Prostate gland (tissue), 2 donors: Measurements from ENCODE around the gene CENPP. TPM values are rescaled to one million over a fixed set of nuclear protein-coding genes. Genes with fewer than 3 reads are reported as not detected.

Experiments used
- DNase-seq: peaks from one replicate; pipeline ENCODE4 v3.0.0-alpha.2; 2019; ENCODE audit warnings: low spot score
- H3K27ac ChIP-seq, 2 donors: fragments of 200-600 bp; sonication (generic); 2 replicates each; pipeline ENCODE4 v1.5.1; 2017 to 2019
- H3K27me3 ChIP-seq: fragments of 200-600 bp; sonication (generic); replicated peaks from 2 replicates; pipeline ENCODE4 v1.5.1; 2019; ENCODE audit not compliant: insufficient read depth
- H3K36me3 ChIP-seq, 2 donors: fragments of 200-600 bp; sonication (generic); 1 replicate in 1 of 2; 2 replicates in 1 of 2; pipeline versions ENCODE4 v1.5.1 to v1.8.1; 2017 to 2019
- H3K4me1 ChIP-seq: fragments of 200-600 bp; sonication (generic); replicated peaks from 2 replicates; pipeline ENCODE4 v1.5.1; 2019
- H3K4me3 ChIP-seq, 2 donors: fragments of 200-600 bp; sonication (generic); 2 replicates each; pipeline ENCODE4 v1.5.1; 2017 to 2019
- H3K9me3 ChIP-seq: fragments of 200-600 bp; sonication (generic); 2 replicates; pipeline ENCODE4 v1.5.1; 2017
- CTCF ChIP-seq, 4 experiments: fragments of 200-600 bp in 2 of 4; fragments of 450-650 bp in 2 of 4; sonication (generic) in 2 of 4; IDR thresholded peaks; 1 replicate in 3 of 4; 2 replicates in 1 of 4; pipeline ENCODE4 v1.5.1; 2016 to 2019; ENCODE audit warnings: antibody characterized with exemption in 4 of 4, mild to moderate bottlenecking in 2 of 4, moderate library complexity in 2 of 4
- POLR2A ChIP-seq: fragments of 450-650 bp; IDR thresholded peaks from one replicate; pipeline ENCODE4 v1.6.1; 2016; ENCODE audit warnings: antibody characterized with exemption, mild to moderate bottlenecking
- POLR2AphosphoS5 ChIP-seq: sonication (generic); formaldehyde crosslinking; IDR thresholded peaks from one replicate; pipeline ENCODE4 v1.6.1; 2017; ENCODE audit warnings: antibody characterized with exemption
- WGBS: methylation state at CpG from one replicate; pipeline ENCODE4 v1.1.5; 2018; 5-methylcytosine and 5-hydroxymethylcytosine counted together
- intact Hi-C: fragments of 100-400 bp; cut with DNase I; formaldehyde crosslinking; loops from one replicate; pipeline ENCODE4 v1.14.2; 2022
- total RNA-seq, 2 donors: library from RNA; depleted of rRNA; stranded (reverse); fragments of >200 nt; gene quantifications; one replicate each; pipeline ENCODE4 v1.1.0, GENCODE V29; 2016

The CENPP gene
- total RNA-seq, 2 donors from 2014 or later: 1.4 to 21.5 TPM

- Histone ChIP-seq H3K36me3 (no peaks in the 10 kb centered on the region), H3K27ac (peak overlapping the region; percentile 89 to 94), H3K9me3 (no peaks in the 10 kb centered on the region), H3K4me1 (peaks cover 8% of the 10 kb centered on the region), H3K4me3 (peak overlapping the region; percentile 73 to 82), H3K27me3 (no peaks in the 10 kb centered on the region)
- 23% methylated on average over 2 of the region's 2 CpGs for WGBS
- TF ChIP-seq CTCF (IDR thresholded peaks at IDR 0.05) (no peak), POLR2AphosphoS5 (no peak), POLR2A (no peak)
- no peak for DNase-seq
- intact Hi-C loops: no loop called here
Measured at GRCh38 chr9:92324431-92324830, 1.3 kb upstream of the CENPP start.

GRCh38 chr9:92324889-92325268, 874 bp upstream of the CENPP start:
- DNase-seq: no peak
- intact Hi-C loops: loop anchor here (5.0 kb wide), 1 partner anchor 33 kb away; the partner anchor contains the start of gene IARS1

GRCh38 chr9:92325991-92326500, 293 bp downstream of the CENPP start:
- intact Hi-C loops: loop anchor here (5.0 kb wide), 1 partner anchor 34 kb away; the partner anchor contains the start of gene IARS1
- peaks cover 8% of the 10 kb centered on the region for H3K4me1 ChIP-seq
- no peaks in the 10 kb centered on the region for H3K36me3 ChIP-seq
- H3K4me3 ChIP-seq: peak overlapping the region; percentile 73 to 82
- peak overlapping the region; percentile 89 to 94 for H3K27ac ChIP-seq
- TF ChIP-seq POLR2A (no peak), CTCF (IDR thresholded peaks at IDR 0.05) (no peak), POLR2AphosphoS5 (no peak)
- no peaks in the 10 kb centered on the region for H3K9me3 ChIP-seq
- 1% methylated on average over 17 of the region's 30 CpGs for WGBS
- no peak for DNase-seq
- H3K27me3 ChIP-seq: no peaks in the 10 kb centered on the region

More at GRCh38 chr9:92324889-92325268, 874 bp upstream of the CENPP start:
- Histone ChIP-seq H3K27ac (peak overlapping the region; percentile 89 to 94), H3K36me3 (no peaks in the 10 kb centered on the region), H3K4me3 (peak overlapping the region; percentile 73 to 82), H3K27me3 (no peaks in the 10 kb centered on the region), H3K9me3 (no peaks in the 10 kb centered on the region), H3K4me1 (peaks cover 8% of the 10 kb centered on the region)
- TF ChIP-seq POLR2A (no peak), CTCF (IDR thresholded peaks at IDR 0.05) (no peak), POLR2AphosphoS5 (no peak)
- under 1% methylated on average over 12 of the region's 12 CpGs for WGBS

GRCh38 chr9:92327283-92327850, 1.6 kb downstream of the CENPP start:
- no peaks in the 10 kb centered on the region for H3K9me3 ChIP-seq
- DNase-seq: no peak
- no peak overlapping the region for H3K4me3 ChIP-seq
- no peaks in the 10 kb centered on the region for H3K27me3 ChIP-seq
- peaks cover 8% of the 10 kb centered on the region for H3K4me1 ChIP-seq
- TF ChIP-seq CTCF (IDR thresholded peaks at IDR 0.05): no peak
- no peak for TF ChIP-seq POLR2A
- TF ChIP-seq POLR2AphosphoS5: peak; percentile 11
- no peaks in the 10 kb centered on the region for H3K36me3 ChIP-seq
- WGBS: 18% methylated on average over 2 of the region's 2 CpGs
- no peak overlapping the region for H3K27ac ChIP-seq
- intact Hi-C loops: loop anchor here (5.0 kb wide), 1 partner anchor 35 kb away; the partner anchor contains the start of gene IARS1

- no peak for TF ChIP-seq POLR2A
- peak in 1 of 4 experiments; percentile 18 for TF ChIP-seq CTCF (IDR thresholded peaks at IDR 0.05)
- no peak for DNase-seq
- peaks cover 8% of the 10 kb centered on the region for H3K4me1 ChIP-seq
- no peak overlapping the region for H3K27ac ChIP-seq
- 37% methylated on average over 2 of the region's 2 CpGs for WGBS
- H3K4me3 ChIP-seq: no peak overlapping the region
- intact Hi-C loops: loop anchor here (5.0 kb wide), 1 partner anchor 36 kb away; the partner anchor contains the start of gene IARS1
- H3K36me3 ChIP-seq: no peaks in the 10 kb centered on the region
- H3K27me3 ChIP-seq: no peaks in the 10 kb centered on the region
- H3K9me3 ChIP-seq: no peaks in the 10 kb centered on the region
Measured at GRCh38 chr9:92328225-92328624, 2.5 kb downstream of the CENPP start.
